ENCODE results near the gene DAND5. TPM values are rescaled to one million over a fixed set of nuclear protein-coding genes. Genes with fewer than 3 reads are reported as not detected.
A peak's percentile ranks its signal among the peaks of the same experiment; 100 is the strongest.

The DAND5 gene
- total and polyA plus RNA-seq, 10 of the 15 experiments (the other 5 are each of a cell fraction or from before 2014, with no cell fraction given) = 0.06 to 0.15 (median 0.12) TPM; not detected in 5

- H2AFZ ChIP-seq (ENCODE audit: control insufficient read depth, low read depth, low read length) = no peak overlapping the region
- in situ Hi-C loops (cut with MboI) = no loop called here
Observed at GRCh38 chr19:12996406-12997094, 27.2 kb downstream of the DAND5 start.

More at GRCh38 chr19:12996406-12997094, 27.2 kb downstream of the DAND5 start:
- POLR2A ChIA-PET = no interaction called here
- SMC1A ChIA-PET (ENCODE audit: uncharacterized antibody, unreplicated experiment) = no interaction called here
- H3K27me3 ChIP-seq (replicated peaks in 1 of 2; ENCODE audit: control insufficient read depth in 2 of 2, insufficient read depth in 2 of 2, low read length in 1 of 2) = peaks cover 4 to 6% of the 10 kb centered on the region in 2 experiments; a peak in 3 of 4 replicates
- no peaks in the 10 kb centered on the region for H3K79me2 ChIP-seq (ENCODE audit: control insufficient read depth, insufficient read depth, low read length)
- no peak for DNase-seq (ENCODE audit: low read depth, low spot score)
- intact Hi-C loops (cut with micrococcal nuclease; ENCODE audit: unreplicated experiment) = no loop called here
- H3K9ac ChIP-seq (ENCODE audit: control insufficient read depth, insufficient read depth, low read length) = no peak overlapping the region
- no peak overlapping the region for H3K4me3 ChIP-seq
- H3K4me1 ChIP-seq (ENCODE audit: control insufficient read depth, insufficient read depth, low read length) = no peaks in the 10 kb centered on the region
- no peak overlapping the region for H3K4me2 ChIP-seq (ENCODE audit: control insufficient read depth, insufficient read depth)
- ATAC-seq = no peak
- no peak overlapping the region for H3K27ac ChIP-seq (ENCODE audit: control insufficient read depth, insufficient read depth)
- RAD21 ChIA-PET (ENCODE audit: unreplicated experiment) = no interaction called here
- CTCF ChIA-PET = no interaction called here
- WGBS (ENCODE audit: insufficient coverage, insufficient replicate concordance, low lambda C conversion rate, missing lambda C conversion rate) = 72% methylated on average over 27 of the region's 52 CpGs
- no peaks in the 10 kb centered on the region for H3K9me3 ChIP-seq (replicated peaks; ENCODE audit: control insufficient read depth, insufficient read depth, low read length)
- no peaks in the 10 kb centered on the region for H3K36me3 ChIP-seq (ENCODE audit: control insufficient read depth in 2 of 2, insufficient read depth in 2 of 2, low read length in 1 of 2)
- TF ChIP-seq TAF1 (IDR thresholded peaks at IDR 0.05; ENCODE audit: borderline replicate concordance, low read depth, low read length) (no peak), NFIC (IDR thresholded peaks at IDR 0.05; ENCODE audit: low read depth, low read length) (no peak), BRCA1 (IDR thresholded peaks at IDR 0.05; ENCODE audit: low read depth, low read length) (no peak), E4F1 (IDR thresholded peaks at IDR 0.05; ENCODE audit: borderline replicate concordance, partially characterized antibody) (no peak), SUZ12 (IDR thresholded peaks at IDR 0.05; ENCODE audit: unreplicated experiment) (peak; percentile 64), MXI1 (IDR thresholded peaks at IDR 0.05; ENCODE audit: low read depth, low read length) (no peak)
- no peak for FAIRE-seq
- BruUV-seq (replicated peaks) = no TSS peak
- H4K20me1 ChIP-seq (ENCODE audit: control insufficient read depth, insufficient read depth) = no peaks in the 10 kb centered on the region

All from GM12878 (cell line).